ENCODE results near the gene CARD9.
"Not testable (repeated sequence)": the region's sequence is repeated elsewhere in the genome, so short reads cannot be mapped to it uniquely, and the experiment has no call there.

- not testable (repeated sequence) for TF ChIP-seq CTCF, POLR2A, EP300 (IDR thresholded peaks at IDR 0.05)
These were observed 32.4 kb upstream of the CARD9 start for GRCh38 chr9:136405904-136406303.

Measured in stomach (tissue), 4 donors.